ENCODE results near the gene NCOA6.

Gene NCOA6

GRCh38 chr20:34747479-34747878 lies 78.0 kb downstream of the NCOA6 start:
- Histone ChIP-seq H3K4me1 (ENCODE audit: control insufficient read depth, low read length) (no peaks in the 10 kb centered on the region), H3K4me3 (ENCODE audit: low read length) (no peak overlapping the region), H3K4me2 (ENCODE audit: low read length) (no peak overlapping the region), H3F3A (ENCODE audit: control insufficient read depth, insufficient read depth) (0 out of 2 replicates have a peak, but pooled peaks cover 2% of the 10 kb centered on the region), H3K27me3 (ENCODE audit: control insufficient read depth, low read length) (no peaks in the 10 kb centered on the region), H3K9me2 (replicated peaks; ENCODE audit: control insufficient read depth, low read length) (no peaks in the 10 kb centered on the region), H3K9me3 (ENCODE audit: control insufficient read depth, insufficient read depth, low read length) (no peaks in the 10 kb centered on the region), H4K20me1 (ENCODE audit: control insufficient read depth, insufficient read depth, low read depth, low read length) (no peaks in the 10 kb centered on the region), H3K27ac (ENCODE audit: low read depth, low read length) (no peak overlapping the region), H3K79me2 (ENCODE audit: control insufficient read depth, low read length) (no peaks in the 10 kb centered on the region), H3K36me3 (ENCODE audit: control insufficient read depth, low read length) (peaks cover 71% of the 10 kb centered on the region)
- TF ChIP-seq CTCF (IDR thresholded peaks at IDR 0.05; ENCODE audit: low read depth, low read length, poor library complexity, severe bottlenecking): no peak
- no peak for TF ChIP-seq EZH2phosphoT487 (IDR thresholded peaks at IDR 0.05; ENCODE audit: borderline replicate concordance, low read length)

GRCh38 chr20:34746674-34747073 lies 78.8 kb downstream of the NCOA6 start:
- no peaks in the 10 kb centered on the region for H3K9me3 ChIP-seq (ENCODE audit: control insufficient read depth, insufficient read depth, low read length)
- H3K79me2 ChIP-seq (ENCODE audit: control insufficient read depth, low read length): no peaks in the 10 kb centered on the region
- no peak overlapping the region for H3K4me2 ChIP-seq (ENCODE audit: low read length)
- no peak overlapping the region for H3K4me3 ChIP-seq (ENCODE audit: low read length)
- no peaks in the 10 kb centered on the region for H3K9me2 ChIP-seq (replicated peaks; ENCODE audit: control insufficient read depth, low read length)
- TF ChIP-seq CTCF (IDR thresholded peaks at IDR 0.05; ENCODE audit: low read depth, low read length, poor library complexity, severe bottlenecking): no peak
- no peak for TF ChIP-seq EZH2phosphoT487 (IDR thresholded peaks at IDR 0.05; ENCODE audit: borderline replicate concordance, low read length)
- H3K4me1 ChIP-seq (ENCODE audit: control insufficient read depth, low read length): no peaks in the 10 kb centered on the region
- 0 out of 2 replicates have a peak, but pooled peaks cover 2% of the 10 kb centered on the region for H3F3A ChIP-seq (ENCODE audit: control insufficient read depth, insufficient read depth)
- no peak overlapping the region for H3K27ac ChIP-seq (ENCODE audit: low read depth, low read length)
- no peaks in the 10 kb centered on the region for H3K27me3 ChIP-seq (ENCODE audit: control insufficient read depth, low read length)
- H4K20me1 ChIP-seq (ENCODE audit: control insufficient read depth, insufficient read depth, low read depth, low read length): no peaks in the 10 kb centered on the region
- H3K36me3 ChIP-seq (ENCODE audit: control insufficient read depth, low read length): peaks cover 73% of the 10 kb centered on the region

GRCh38 chr20:34744847-34745246 lies 80.6 kb downstream of the NCOA6 start:
- no peaks in the 10 kb centered on the region for H3K27me3 ChIP-seq (ENCODE audit: control insufficient read depth, low read length)
- H3K4me3 ChIP-seq (ENCODE audit: low read length): no peak overlapping the region
- H3K79me2 ChIP-seq (ENCODE audit: control insufficient read depth, low read length): no peaks in the 10 kb centered on the region
- H3K4me2 ChIP-seq (ENCODE audit: low read length): no peak overlapping the region
- H3K4me1 ChIP-seq (ENCODE audit: control insufficient read depth, low read length): no peaks in the 10 kb centered on the region
- H3K9me2 ChIP-seq (replicated peaks; ENCODE audit: control insufficient read depth, low read length): no peaks in the 10 kb centered on the region
- H3K9me3 ChIP-seq (ENCODE audit: control insufficient read depth, insufficient read depth, low read length): no peaks in the 10 kb centered on the region
- H3K27ac ChIP-seq (ENCODE audit: low read depth, low read length): no peak overlapping the region
- no peaks in the 10 kb centered on the region for H4K20me1 ChIP-seq (ENCODE audit: control insufficient read depth, insufficient read depth, low read depth, low read length)
- no peak for TF ChIP-seq EZH2phosphoT487 (IDR thresholded peaks at IDR 0.05; ENCODE audit: borderline replicate concordance, low read length)
- no peak for TF ChIP-seq CTCF (IDR thresholded peaks at IDR 0.05; ENCODE audit: low read depth, low read length, poor library complexity, severe bottlenecking)
- peaks cover 63% of the 10 kb centered on the region for H3K36me3 ChIP-seq (ENCODE audit: control insufficient read depth, low read length)
- 0 out of 2 replicates have a peak, but pooled peaks cover 2% of the 10 kb centered on the region for H3F3A ChIP-seq (ENCODE audit: control insufficient read depth, insufficient read depth)

Measured in DOHH2 (cell line).